HEK293 (cell line): ENCODE data around the gene ARMC8.

Source experiments
- GLIS2 ChIP-seq: fragments of 450-650 bp; formaldehyde crosslinking; IDR thresholded peaks from 2 replicates; pipeline ENCODE4 v1.5.1; 2016; ENCODE audit warnings: missing biosample characterization, missing genetic modification characterization
- MEIS1 ChIP-seq: sonication (generic); formaldehyde crosslinking; IDR thresholded peaks from 2 replicates; pipeline ENCODE4 v1.8.1; 2022; ENCODE audit warnings: missing genetic modification reagents, mild to moderate bottlenecking, borderline replicate concordance
- MYNN ChIP-seq: fragments of 450-650 bp; formaldehyde crosslinking; IDR thresholded peaks from 2 replicates; pipeline ENCODE4 v1.5.1; 2016; ENCODE audit warnings: missing biosample characterization, missing genetic modification characterization, borderline replicate concordance
- SCRT2 ChIP-seq: fragments of 450-650 bp; formaldehyde crosslinking; IDR thresholded peaks from 2 replicates; pipeline ENCODE4 v1.5.1; 2016; ENCODE audit warnings: missing biosample characterization, missing genetic modification characterization
- ZBTB48 ChIP-seq: fragments of 450-650 bp; formaldehyde crosslinking; IDR thresholded peaks from 2 replicates; pipeline ENCODE4 v1.5.1; 2016; ENCODE audit warnings: missing biosample characterization, missing genetic modification characterization
- ZEB2 ChIP-seq: fragments of 450-650 bp; formaldehyde crosslinking; IDR thresholded peaks from 2 replicates; pipeline ENCODE4 v1.5.1; 2016; ENCODE audit warnings: missing biosample characterization, missing genetic modification characterization
- ZFP69B ChIP-seq: fragments of 450-650 bp; formaldehyde crosslinking; IDR thresholded peaks from 2 replicates; pipeline ENCODE4 v1.5.1; 2016; ENCODE audit warnings: missing biosample characterization, missing genetic modification characterization
- ZNF121 ChIP-seq: fragments of 450-650 bp; formaldehyde crosslinking; IDR thresholded peaks from 2 replicates; pipeline ENCODE4 v1.5.1; 2016; ENCODE audit warnings: missing biosample characterization, missing genetic modification characterization
- ZNF391 ChIP-seq: fragments of 450-650 bp; formaldehyde crosslinking; IDR thresholded peaks from 2 replicates; pipeline ENCODE4 v1.5.1; 2016; ENCODE audit warnings: low read depth, missing biosample characterization, missing genetic modification characterization, borderline replicate concordance
- ZNF394 ChIP-seq: fragments of 450-650 bp; formaldehyde crosslinking; IDR thresholded peaks from 2 replicates; pipeline ENCODE4 v1.5.1; 2016; ENCODE audit warnings: missing biosample characterization, missing genetic modification characterization, mild to moderate bottlenecking, moderate library complexity, borderline replicate concordance
- ZNF548 ChIP-seq: fragments of 450-650 bp; formaldehyde crosslinking; IDR thresholded peaks from 2 replicates; pipeline ENCODE4 v1.5.1; 2016; ENCODE audit warnings: missing biosample characterization, missing genetic modification characterization
- ZNF76 ChIP-seq: fragments of 450-650 bp; formaldehyde crosslinking; IDR thresholded peaks from 2 replicates; pipeline ENCODE4; 2016; ENCODE audit warnings: low read depth, missing biosample characterization, missing genetic modification characterization, borderline replicate concordance
- ZSCAN23 ChIP-seq: fragments of 450-650 bp; formaldehyde crosslinking; IDR thresholded peaks from 2 replicates; pipeline ENCODE4 v1.5.1; 2016; ENCODE audit warnings: missing biosample characterization, missing genetic modification characterization
- ZSCAN30 ChIP-seq: fragments of 450-650 bp; IDR thresholded peaks from 2 replicates; pipeline ENCODE4 v1.5.1; 2018; ENCODE audit warnings: missing biosample characterization, mild to moderate bottlenecking, missing genetic modification characterization, moderate library complexity
- ZXDB ChIP-seq: fragments of 450-650 bp; formaldehyde crosslinking; IDR thresholded peaks from 2 replicates; pipeline ENCODE4 v1.5.1; 2016; ENCODE audit warnings: missing biosample characterization, missing genetic modification characterization
- TF ChIP-seq, protein P1 (sequence below): fragments of 450-650 bp; formaldehyde crosslinking; IDR thresholded peaks from 2 replicates; pipeline ENCODE4 v1.5.1; 2016; ENCODE audit warnings: missing biosample characterization, missing genetic modification characterization
- TF ChIP-seq, protein P2 (sequence below): fragments of 450-650 bp; formaldehyde crosslinking; IDR thresholded peaks from 2 replicates; pipeline ENCODE4; 2016; ENCODE audit warnings: missing biosample characterization, missing genetic modification characterization
- TF ChIP-seq, protein P3 (sequence below): fragments of 450-650 bp; formaldehyde crosslinking; IDR thresholded peaks from 2 replicates; pipeline ENCODE4 v1.5.1; 2017; ENCODE audit warnings: missing biosample characterization, missing genetic modification characterization
- TF ChIP-seq, protein P4 (sequence below): fragments of 450-650 bp; formaldehyde crosslinking; IDR thresholded peaks from 2 replicates; pipeline ENCODE4 v1.5.1; 2016; ENCODE audit warnings: missing biosample characterization, missing genetic modification characterization
- TF ChIP-seq, protein P5 (sequence below): fragments of 450-650 bp; formaldehyde crosslinking; IDR thresholded peaks from 2 replicates; pipeline ENCODE4 v1.5.1; 2017; ENCODE audit warnings: missing biosample characterization, mild to moderate bottlenecking, missing genetic modification characterization, moderate library complexity
- TF ChIP-seq, protein P6 (sequence below): fragments of 450-650 bp; formaldehyde crosslinking; IDR thresholded peaks from 2 replicates; pipeline ENCODE4 v1.5.1; 2017; ENCODE audit warnings: missing biosample characterization, missing genetic modification characterization
- TF ChIP-seq, protein P7 (sequence below): fragments of 450-650 bp; formaldehyde crosslinking; IDR thresholded peaks from 2 replicates; pipeline ENCODE4 v1.5.1; 2016; ENCODE audit warnings: missing biosample characterization, missing genetic modification characterization
- TF ChIP-seq, protein P8 (sequence below): fragments of 450-650 bp; formaldehyde crosslinking; optimal IDR thresholded peaks from 2 replicates; pipeline ENCODE3; 2016; ENCODE audit warnings: missing biosample characterization, mild to moderate bottlenecking, missing genetic modification characterization
- TF ChIP-seq, protein P9 (sequence below): fragments of 450-650 bp; formaldehyde crosslinking; IDR thresholded peaks from 2 replicates; pipeline ENCODE4 v1.5.1; 2016; ENCODE audit warnings: missing biosample characterization, missing genetic modification characterization

The ARMC8 gene

DNA sequence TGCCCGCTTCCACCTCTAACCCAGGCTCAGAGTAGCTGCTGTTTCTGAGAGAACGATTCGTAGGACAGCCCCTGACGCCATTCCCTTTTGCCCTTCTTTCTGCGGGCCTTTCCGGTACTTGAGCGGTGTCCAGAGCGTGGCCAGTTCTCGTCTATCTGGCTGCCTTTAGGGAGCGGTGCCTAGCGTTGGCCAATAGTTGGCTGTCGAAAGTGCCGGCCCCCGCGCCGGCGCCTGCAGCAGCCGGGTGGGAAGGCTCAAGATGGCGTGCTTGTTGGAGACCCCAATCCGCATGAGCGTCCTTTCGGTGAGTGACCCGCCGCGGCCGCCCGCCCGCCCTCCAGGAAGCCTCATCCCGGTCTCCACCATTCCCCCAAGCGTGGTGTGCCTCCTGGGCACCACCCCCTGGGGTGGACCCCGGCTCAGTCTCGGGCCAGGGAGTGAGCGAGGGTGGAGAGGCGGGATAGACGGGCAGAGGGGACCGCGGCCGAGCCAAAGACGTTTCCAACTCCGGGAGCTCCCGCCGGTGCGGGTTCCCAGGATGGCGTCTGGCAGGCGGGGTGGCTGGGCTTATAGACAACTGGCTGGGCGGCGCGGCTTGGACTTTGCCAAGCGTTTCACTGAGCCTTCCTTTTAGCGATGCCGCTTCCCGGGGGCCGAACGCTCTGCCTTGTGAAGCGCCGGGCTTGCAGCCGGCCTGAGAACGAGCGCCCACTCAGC, at the start of gene ARMC8 (continued):
- TF ChIP-seq ZFP69B (tag by site-specific recombination): peak; percentile 74; the same call in 1 of the 2 replicates
- TF ChIP-seq, protein P1, sequence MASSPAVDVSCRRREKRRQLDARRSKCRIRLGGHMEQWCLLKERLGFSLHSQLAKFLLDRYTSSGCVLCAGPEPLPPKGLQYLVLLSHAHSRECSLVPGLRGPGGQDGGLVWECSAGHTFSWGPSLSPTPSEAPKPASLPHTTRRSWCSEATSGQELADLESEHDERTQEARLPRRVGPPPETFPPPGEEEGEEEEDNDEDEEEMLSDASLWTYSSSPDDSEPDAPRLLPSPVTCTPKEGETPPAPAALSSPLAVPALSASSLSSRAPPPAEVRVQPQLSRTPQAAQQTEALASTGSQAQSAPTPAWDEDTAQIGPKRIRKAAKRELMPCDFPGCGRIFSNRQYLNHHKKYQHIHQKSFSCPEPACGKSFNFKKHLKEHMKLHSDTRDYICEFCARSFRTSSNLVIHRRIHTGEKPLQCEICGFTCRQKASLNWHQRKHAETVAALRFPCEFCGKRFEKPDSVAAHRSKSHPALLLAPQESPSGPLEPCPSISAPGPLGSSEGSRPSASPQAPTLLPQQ (tag by site-specific recombination): peak; percentile 86
- TF ChIP-seq ZXDB: peak; percentile 93
- TF ChIP-seq GLIS2 (tag by site-specific recombination): peak; percentile 56; the same call in 1 of the 2 replicates
- TF ChIP-seq ZBTB48 (tag by site-specific recombination): no peak
- no peak for TF ChIP-seq ZNF548 (tag by site-specific recombination)
- peak; percentile 74; the same call in 1 of the 2 replicates for TF ChIP-seq ZSCAN30 (tag by site-specific recombination)
- TF ChIP-seq ZSCAN23: peak; percentile 56; the same call in 1 of the 2 replicates
- TF ChIP-seq, protein P2, sequence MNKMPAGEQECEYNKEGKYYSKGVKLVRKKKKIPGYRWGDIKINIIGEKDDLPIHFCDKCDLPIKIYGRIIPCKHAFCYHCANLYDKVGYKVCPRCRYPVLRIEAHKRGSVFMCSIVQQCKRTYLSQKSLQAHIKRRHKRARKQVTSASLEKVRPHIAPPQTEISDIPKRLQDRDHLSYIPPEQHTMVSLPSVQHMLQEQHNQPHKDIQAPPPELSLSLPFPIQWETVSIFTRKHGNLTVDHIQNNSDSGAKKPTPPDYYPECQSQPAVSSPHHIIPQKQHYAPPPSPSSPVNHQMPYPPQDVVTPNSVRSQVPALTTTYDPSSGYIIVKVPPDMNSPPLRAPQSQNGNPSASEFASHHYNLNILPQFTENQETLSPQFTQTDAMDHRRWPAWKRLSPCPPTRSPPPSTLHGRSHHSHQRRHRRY: no peak; the same call in 1 of the 2 replicates
- TF ChIP-seq MEIS1: no peak
- peak; percentile 79 for TF ChIP-seq ZNF76 (tag by site-specific recombination)
- TF ChIP-seq, protein P3, sequence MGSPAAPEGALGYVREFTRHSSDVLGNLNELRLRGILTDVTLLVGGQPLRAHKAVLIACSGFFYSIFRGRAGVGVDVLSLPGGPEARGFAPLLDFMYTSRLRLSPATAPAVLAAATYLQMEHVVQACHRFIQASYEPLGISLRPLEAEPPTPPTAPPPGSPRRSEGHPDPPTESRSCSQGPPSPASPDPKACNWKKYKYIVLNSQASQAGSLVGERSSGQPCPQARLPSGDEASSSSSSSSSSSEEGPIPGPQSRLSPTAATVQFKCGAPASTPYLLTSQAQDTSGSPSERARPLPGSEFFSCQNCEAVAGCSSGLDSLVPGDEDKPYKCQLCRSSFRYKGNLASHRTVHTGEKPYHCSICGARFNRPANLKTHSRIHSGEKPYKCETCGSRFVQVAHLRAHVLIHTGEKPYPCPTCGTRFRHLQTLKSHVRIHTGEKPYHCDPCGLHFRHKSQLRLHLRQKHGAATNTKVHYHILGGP (tag by site-specific recombination): no peak
- TF ChIP-seq MYNN (tag by site-specific recombination): no peak
- peak; percentile 67 for TF ChIP-seq ZNF394 (tag by site-specific recombination)
- TF ChIP-seq ZNF121 (tag by site-specific recombination): no peak
- peak; percentile 74; the same call in 1 of the 2 replicates for TF ChIP-seq ZNF391 (tag by site-specific recombination)
- TF ChIP-seq, protein P4, sequence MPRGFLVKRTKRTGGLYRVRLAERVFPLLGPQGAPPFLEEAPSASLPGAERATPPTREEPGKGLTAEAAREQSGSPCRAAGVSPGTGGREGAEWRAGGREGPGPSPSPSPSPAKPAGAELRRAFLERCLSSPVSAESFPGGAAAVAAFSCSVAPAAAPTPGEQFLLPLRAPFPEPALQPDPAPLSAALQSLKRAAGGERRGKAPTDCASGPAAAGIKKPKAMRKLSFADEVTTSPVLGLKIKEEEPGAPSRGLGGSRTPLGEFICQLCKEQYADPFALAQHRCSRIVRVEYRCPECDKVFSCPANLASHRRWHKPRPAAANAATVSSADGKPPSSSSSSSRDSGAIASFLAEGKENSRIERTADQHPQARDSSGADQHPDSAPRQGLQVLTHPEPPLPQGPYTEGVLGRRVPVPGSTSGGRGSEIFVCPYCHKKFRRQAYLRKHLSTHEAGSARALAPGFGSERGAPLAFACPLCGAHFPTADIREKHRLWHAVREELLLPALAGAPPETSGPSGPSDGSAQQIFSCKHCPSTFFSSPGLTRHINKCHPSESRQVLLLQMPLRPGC: 0 out of 2 replicates have a peak, but pooled peaks have one; percentile 24
- TF ChIP-seq, protein P5, sequence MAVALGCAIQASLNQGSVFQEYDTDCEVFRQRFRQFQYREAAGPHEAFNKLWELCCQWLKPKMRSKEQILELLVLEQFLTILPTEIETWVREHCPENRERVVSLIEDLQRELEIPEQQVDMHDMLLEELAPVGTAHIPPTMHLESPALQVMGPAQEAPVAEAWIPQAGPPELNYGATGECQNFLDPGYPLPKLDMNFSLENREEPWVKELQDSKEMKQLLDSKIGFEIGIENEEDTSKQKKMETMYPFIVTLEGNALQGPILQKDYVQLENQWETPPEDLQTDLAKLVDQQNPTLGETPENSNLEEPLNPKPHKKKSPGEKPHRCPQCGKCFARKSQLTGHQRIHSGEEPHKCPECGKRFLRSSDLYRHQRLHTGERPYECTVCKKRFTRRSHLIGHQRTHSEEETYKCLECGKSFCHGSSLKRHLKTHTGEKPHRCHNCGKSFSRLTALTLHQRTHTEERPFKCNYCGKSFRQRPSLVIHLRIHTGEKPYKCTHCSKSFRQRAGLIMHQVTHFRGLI (tag by site-specific recombination): peak; percentile 97
- TF ChIP-seq, protein P6, sequence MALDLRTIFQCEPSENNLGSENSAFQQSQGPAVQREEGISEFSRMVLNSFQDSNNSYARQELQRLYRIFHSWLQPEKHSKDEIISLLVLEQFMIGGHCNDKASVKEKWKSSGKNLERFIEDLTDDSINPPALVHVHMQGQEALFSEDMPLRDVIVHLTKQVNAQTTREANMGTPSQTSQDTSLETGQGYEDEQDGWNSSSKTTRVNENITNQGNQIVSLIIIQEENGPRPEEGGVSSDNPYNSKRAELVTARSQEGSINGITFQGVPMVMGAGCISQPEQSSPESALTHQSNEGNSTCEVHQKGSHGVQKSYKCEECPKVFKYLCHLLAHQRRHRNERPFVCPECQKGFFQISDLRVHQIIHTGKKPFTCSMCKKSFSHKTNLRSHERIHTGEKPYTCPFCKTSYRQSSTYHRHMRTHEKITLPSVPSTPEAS (tag by site-specific recombination): peak; percentile 11; the same call in 1 of the 2 replicates
- TF ChIP-seq, protein P7, sequence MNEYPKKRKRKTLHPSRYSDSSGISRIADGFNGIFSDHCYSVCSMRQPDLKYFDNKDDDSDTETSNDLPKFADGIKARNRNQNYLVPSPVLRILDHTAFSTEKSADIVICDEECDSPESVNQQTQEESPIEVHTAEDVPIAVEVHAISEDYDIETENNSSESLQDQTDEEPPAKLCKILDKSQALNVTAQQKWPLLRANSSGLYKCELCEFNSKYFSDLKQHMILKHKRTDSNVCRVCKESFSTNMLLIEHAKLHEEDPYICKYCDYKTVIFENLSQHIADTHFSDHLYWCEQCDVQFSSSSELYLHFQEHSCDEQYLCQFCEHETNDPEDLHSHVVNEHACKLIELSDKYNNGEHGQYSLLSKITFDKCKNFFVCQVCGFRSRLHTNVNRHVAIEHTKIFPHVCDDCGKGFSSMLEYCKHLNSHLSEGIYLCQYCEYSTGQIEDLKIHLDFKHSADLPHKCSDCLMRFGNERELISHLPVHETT: peak; percentile 62; the same call in 1 of the 2 replicates
- TF ChIP-seq, protein P8, sequence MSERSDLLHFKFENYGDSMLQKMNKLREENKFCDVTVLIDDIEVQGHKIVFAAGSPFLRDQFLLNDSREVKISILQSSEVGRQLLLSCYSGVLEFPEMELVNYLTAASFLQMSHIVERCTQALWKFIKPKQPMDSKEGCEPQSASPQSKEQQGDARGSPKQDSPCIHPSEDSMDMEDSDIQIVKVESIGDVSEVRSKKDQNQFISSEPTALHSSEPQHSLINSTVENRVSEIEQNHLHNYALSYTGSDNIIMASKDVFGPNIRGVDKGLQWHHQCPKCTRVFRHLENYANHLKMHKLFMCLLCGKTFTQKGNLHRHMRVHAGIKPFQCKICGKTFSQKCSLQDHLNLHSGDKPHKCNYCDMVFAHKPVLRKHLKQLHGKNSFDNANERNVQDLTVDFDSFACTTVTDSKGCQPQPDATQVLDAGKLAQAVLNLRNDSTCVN (tag by site-specific recombination): peak; percentile 61
- 0 out of 2 replicates have a peak, but pooled peaks have one; percentile 35 for TF ChIP-seq SCRT2
- TF ChIP-seq, protein P9, sequence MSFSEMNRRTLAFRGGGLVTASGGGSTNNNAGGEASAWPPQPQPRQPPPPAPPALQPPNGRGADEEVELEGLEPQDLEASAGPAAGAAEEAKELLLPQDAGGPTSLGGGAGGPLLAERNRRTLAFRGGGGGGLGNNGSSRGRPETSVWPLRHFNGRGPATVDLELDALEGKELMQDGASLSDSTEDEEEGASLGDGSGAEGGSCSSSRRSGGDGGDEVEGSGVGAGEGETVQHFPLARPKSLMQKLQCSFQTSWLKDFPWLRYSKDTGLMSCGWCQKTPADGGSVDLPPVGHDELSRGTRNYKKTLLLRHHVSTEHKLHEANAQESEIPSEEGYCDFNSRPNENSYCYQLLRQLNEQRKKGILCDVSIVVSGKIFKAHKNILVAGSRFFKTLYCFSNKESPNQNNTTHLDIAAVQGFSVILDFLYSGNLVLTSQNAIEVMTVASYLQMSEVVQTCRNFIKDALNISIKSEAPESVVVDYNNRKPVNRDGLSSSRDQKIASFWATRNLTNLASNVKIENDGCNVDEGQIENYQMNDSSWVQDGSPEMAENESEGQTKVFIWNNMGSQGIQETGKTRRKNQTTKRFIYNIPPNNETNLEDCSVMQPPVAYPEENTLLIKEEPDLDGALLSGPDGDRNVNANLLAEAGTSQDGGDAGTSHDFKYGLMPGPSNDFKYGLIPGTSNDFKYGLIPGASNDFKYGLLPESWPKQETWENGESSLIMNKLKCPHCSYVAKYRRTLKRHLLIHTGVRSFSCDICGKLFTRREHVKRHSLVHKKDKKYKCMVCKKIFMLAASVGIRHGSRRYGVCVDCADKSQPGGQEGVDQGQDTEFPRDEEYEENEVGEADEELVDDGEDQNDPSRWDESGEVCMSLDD (tag by site-specific recombination): peak; percentile 81
- peak; percentile 61; the same call in 1 of the 2 replicates for TF ChIP-seq ZEB2 (tag by site-specific recombination)
